Fibroblast of lung (primary cell): ENCODE measurements around the gene ACTN1. TPM values are rescaled to one million over a fixed set of nuclear protein-coding genes. Genes with fewer than 3 reads are reported as not detected.

Source experiments
- DNase-seq, 2 donors: peaks; one replicate each; pipeline versions ENCODE4 v3.0.0 to v3.0.0-alpha.2; 2010; ENCODE audit warnings: low read depth in 2 of 2
- H2AFZ ChIP-seq: 2 replicates; pipeline ENCODE4 v1.5.1; 2012; ENCODE audit warnings: low read length, control low read depth, inconsistent platforms
- H3K27ac ChIP-seq: 2 replicates; pipeline ENCODE4 v1.5.1; 2011; ENCODE audit warnings: low read length, control low read depth; ENCODE audit not compliant: insufficient read depth
- H3K27me3 ChIP-seq: 2 replicates; pipeline ENCODE4 v1.5.1; 2011; ENCODE audit warnings: mild to moderate bottlenecking, low read length; ENCODE audit not compliant: control insufficient read depth, insufficient read depth
- H3K36me3 ChIP-seq: 2 replicates; pipeline ENCODE4 v1.5.1; 2011; ENCODE audit warnings: low read length; ENCODE audit not compliant: control insufficient read depth, insufficient read depth
- H3K4me1 ChIP-seq: 2 replicates; pipeline ENCODE4 v1.5.1; 2011; ENCODE audit warnings: low read length; ENCODE audit not compliant: control insufficient read depth, insufficient read depth; ENCODE audit errors: extremely low read depth
- H3K4me2 ChIP-seq: 2 replicates; pipeline ENCODE4 v1.5.1; 2011; ENCODE audit warnings: low read length, control low read depth; ENCODE audit not compliant: insufficient read depth; ENCODE audit errors: extremely low read depth
- H3K4me3 ChIP-seq, 4 experiments: fragments of 200-600 bp in 1 of 4; sonication (generic) in 1 of 4; replicated peaks in 1 of 4; 2 replicates each; pipeline ENCODE4 v1.5.1; 2011 to 2016; ENCODE audit warnings: low read length in 4 of 4, low read depth in 3 of 4, mild to moderate bottlenecking in 3 of 4, control low read depth in 2 of 4, inconsistent platforms in 1 of 4, mixed read lengths in 1 of 4; ENCODE audit not compliant: insufficient read depth in 1 of 4; ENCODE audit errors: control extremely low read depth in 1 of 4
- H3K79me2 ChIP-seq: 2 replicates; pipeline ENCODE4 v1.5.1; 2012; ENCODE audit warnings: mild to moderate bottlenecking, low read length, inconsistent platforms; ENCODE audit not compliant: control insufficient read depth, insufficient read depth
- H3K9ac ChIP-seq: 2 replicates; pipeline ENCODE4 v1.5.1; 2011; ENCODE audit warnings: mild to moderate bottlenecking, low read length, control low read depth; ENCODE audit not compliant: insufficient read depth
- H3K9me3 ChIP-seq: 2 replicates; pipeline ENCODE4 v1.5.1; 2012; ENCODE audit warnings: low read depth, low read length; ENCODE audit not compliant: control insufficient read depth, insufficient read depth
- H4K20me1 ChIP-seq: 2 replicates; pipeline ENCODE4 v1.5.1; 2011; ENCODE audit warnings: low read length; ENCODE audit not compliant: control insufficient read depth, insufficient read depth; ENCODE audit errors: extremely low read depth
- EZH2 ChIP-seq: IDR thresholded peaks from 2 replicates; pipeline ENCODE4 v1.5.1; 2012; ENCODE audit warnings: low read length, control low read depth, mild to moderate bottlenecking; ENCODE audit errors: missing control alignments
- polyA plus RNA-seq, 2 donors: library from polyadenylated mRNA; depleted of rRNA in 1 of 2; stranded (reverse) in 1 of 2; unstranded in 1 of 2; fragments of >200 nt; gene quantifications; 2 replicates each; pipeline ENCODE4 v1.2.1, GENCODE V29; 2011 to 2012; ENCODE audit warnings: missing spikeins in 1 of 2
- total RNA-seq: library from RNA; depleted of rRNA; stranded (reverse); fragments of >200 nt; gene quantifications from 2 replicates; pipeline ENCODE4 v1.2.1, GENCODE V29; 2014
- TF ChIP-seq, protein P1 (sequence below), 2 donors: IDR thresholded peaks in 1 of 2; conservative IDR thresholded peaks in 1 of 2; 1 replicate in 1 of 2; 2 replicates in 1 of 2; pipeline ENCODE4 v1.5.1; 2011 to 2012; ENCODE audit warnings: low read length in 2 of 2, control low read depth in 1 of 2, inconsistent platforms in 1 of 2, low read depth in 1 of 2, mild to moderate bottlenecking in 1 of 2

Gene ACTN1
- total and polyA plus RNA-seq, 2 donors (not counting 1 experiment from before 2014, with no cell fraction given): 254 to 729 TPM

DNA sequence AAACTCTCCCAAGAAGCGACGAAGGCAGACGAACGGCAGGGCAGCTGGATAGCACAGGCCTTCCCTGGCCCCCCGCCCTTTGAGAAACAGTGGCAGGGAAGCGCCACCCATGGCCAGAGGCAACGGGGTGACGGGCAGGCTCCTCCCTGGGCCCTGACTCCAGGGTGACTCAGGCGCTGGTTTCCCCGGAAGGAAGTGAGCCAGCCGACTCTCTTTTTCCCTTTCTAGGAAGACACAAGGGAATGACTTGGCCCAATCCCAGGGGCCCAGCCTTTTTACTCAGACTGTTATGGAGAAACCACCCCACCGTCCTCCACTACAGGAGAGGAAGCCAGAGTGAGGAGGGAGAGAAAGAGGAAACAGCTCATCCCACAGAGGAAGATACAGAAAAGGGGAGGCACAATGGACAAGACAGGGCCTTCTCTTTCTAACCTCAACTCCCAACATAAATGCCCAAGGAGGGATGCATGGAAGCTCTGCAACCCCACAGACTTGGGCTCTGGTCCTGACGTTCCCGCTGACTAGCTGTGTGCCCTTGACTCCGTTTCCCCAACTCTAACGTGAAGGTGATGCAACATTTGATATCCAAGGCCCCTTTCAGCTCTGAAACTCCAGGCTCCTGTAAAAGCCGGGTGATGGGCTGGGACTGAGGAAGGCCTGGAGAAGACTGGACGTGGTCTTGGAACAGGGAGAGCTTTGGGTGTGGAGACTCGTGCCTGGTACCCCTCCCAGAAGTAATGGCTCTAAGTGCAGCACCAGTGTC is 27.9 kb downstream of the ACTN1 start:
- H3K9me3 ChIP-seq: no peaks in the 10 kb centered on the region
- H3K79me2 ChIP-seq: peaks cover 95% of the 10 kb centered on the region
- peak overlapping the region; percentile 42 for H3K4me2 ChIP-seq
- peaks cover 2% of the 10 kb centered on the region for H3K36me3 ChIP-seq
- H3K9ac ChIP-seq: peak overlapping the region; percentile 11
- DNase-seq: peak; percentile 96 to 98
- H2AFZ ChIP-seq: no peak overlapping the region
- H3K4me3 ChIP-seq: no peak overlapping the region
- peak overlapping the region; percentile 89 for H3K27ac ChIP-seq
- H3K4me1 ChIP-seq: peaks cover 61% of the 10 kb centered on the region
- H3K27me3 ChIP-seq: no peaks in the 10 kb centered on the region
- peaks cover 2% of the 10 kb centered on the region for H4K20me1 ChIP-seq
- no peak for TF ChIP-seq EZH2
- TF ChIP-seq, protein P1, sequence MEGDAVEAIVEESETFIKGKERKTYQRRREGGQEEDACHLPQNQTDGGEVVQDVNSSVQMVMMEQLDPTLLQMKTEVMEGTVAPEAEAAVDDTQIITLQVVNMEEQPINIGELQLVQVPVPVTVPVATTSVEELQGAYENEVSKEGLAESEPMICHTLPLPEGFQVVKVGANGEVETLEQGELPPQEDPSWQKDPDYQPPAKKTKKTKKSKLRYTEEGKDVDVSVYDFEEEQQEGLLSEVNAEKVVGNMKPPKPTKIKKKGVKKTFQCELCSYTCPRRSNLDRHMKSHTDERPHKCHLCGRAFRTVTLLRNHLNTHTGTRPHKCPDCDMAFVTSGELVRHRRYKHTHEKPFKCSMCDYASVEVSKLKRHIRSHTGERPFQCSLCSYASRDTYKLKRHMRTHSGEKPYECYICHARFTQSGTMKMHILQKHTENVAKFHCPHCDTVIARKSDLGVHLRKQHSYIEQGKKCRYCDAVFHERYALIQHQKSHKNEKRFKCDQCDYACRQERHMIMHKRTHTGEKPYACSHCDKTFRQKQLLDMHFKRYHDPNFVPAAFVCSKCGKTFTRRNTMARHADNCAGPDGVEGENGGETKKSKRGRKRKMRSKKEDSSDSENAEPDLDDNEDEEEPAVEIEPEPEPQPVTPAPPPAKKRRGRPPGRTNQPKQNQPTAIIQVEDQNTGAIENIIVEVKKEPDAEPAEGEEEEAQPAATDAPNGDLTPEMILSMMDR (conservative IDR thresholded peaks at IDR 0.05 in 1 of 2, IDR thresholded peaks at IDR 0.05 in 1 of 2; ENCODE audit: low read depth in 1 of 2, low read length in 2 of 2): no peak

DNA sequence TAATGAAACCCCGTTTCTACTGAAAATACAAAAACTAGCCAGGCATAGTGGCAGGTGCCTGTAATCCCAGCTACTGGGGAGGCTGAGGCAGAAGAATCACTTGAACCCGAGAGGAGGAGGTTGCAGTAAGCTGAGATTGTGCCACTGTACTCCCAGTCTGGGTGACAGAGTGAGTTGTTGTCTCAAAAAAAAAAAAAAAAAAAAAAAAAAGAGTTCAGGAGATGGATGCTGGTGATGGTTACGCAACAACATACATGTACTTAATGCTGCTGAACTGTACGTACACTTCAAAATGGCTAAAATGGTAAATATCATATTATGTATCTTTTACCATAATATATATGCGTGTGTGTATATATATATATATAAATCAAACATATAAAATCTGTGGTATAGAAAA is 29.0 kb downstream of the ACTN1 start:
- no peak overlapping the region for H3K4me2 ChIP-seq
- peaks cover 58% of the 10 kb centered on the region for H3K4me1 ChIP-seq
- peaks cover 95% of the 10 kb centered on the region for H3K79me2 ChIP-seq
- peaks cover 2% of the 10 kb centered on the region for H4K20me1 ChIP-seq
- H3K27me3 ChIP-seq: no peaks in the 10 kb centered on the region
- no peaks in the 10 kb centered on the region for H3K9me3 ChIP-seq
- DNase-seq: peak; percentile 51 to 69
- TF ChIP-seq, protein P1 (conservative IDR thresholded peaks at IDR 0.05 in 1 of 2, IDR thresholded peaks at IDR 0.05 in 1 of 2; ENCODE audit: low read depth in 1 of 2, low read length in 2 of 2): no peak
- no peak for TF ChIP-seq EZH2
- H3K4me3 ChIP-seq: no peak overlapping the region
- no peak overlapping the region for H2AFZ ChIP-seq
- H3K9ac ChIP-seq: no peak overlapping the region
- no peaks in the 10 kb centered on the region for H3K36me3 ChIP-seq
- peak overlapping the region; percentile 1 for H3K27ac ChIP-seq

DNA sequence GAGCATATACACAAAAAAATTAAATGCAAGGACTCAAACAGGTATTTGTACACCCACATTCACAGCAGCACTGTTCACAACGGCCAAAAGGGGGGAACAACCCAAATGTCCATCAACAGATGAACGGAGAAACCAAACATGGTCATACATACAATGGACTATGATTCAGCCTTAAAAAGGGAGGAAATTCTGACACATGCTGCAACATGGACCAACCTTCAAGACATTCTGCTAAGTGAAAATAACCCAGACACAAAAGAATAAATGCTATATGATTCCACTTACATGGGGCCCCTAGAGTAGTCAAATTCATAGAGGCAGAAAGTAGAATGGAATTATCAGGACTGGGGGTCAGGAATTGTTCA is 29.5 kb downstream of the ACTN1 start:
- H2AFZ ChIP-seq: no peak overlapping the region
- TF ChIP-seq EZH2: no peak
- TF ChIP-seq, protein P1 (conservative IDR thresholded peaks at IDR 0.05 in 1 of 2, IDR thresholded peaks at IDR 0.05 in 1 of 2; ENCODE audit: low read depth in 1 of 2, low read length in 2 of 2): no peak
- no peaks in the 10 kb centered on the region for H3K27me3 ChIP-seq
- H3K4me2 ChIP-seq: peak overlapping the region; percentile 41
- H3K4me3 ChIP-seq: no peak overlapping the region
- peak in 1 of 2 donors; percentile 55 for DNase-seq
- H3K36me3 ChIP-seq: no peaks in the 10 kb centered on the region
- H3K27ac ChIP-seq: peak overlapping the region; percentile 67
- H4K20me1 ChIP-seq: peaks cover 2% of the 10 kb centered on the region
- no peak overlapping the region for H3K9ac ChIP-seq
- H3K79me2 ChIP-seq: peaks cover 95% of the 10 kb centered on the region
- H3K4me1 ChIP-seq: peaks cover 52% of the 10 kb centered on the region
- no peaks in the 10 kb centered on the region for H3K9me3 ChIP-seq
